K562 (cell line): ENCODE data around the gene FUBP3. TPM values are rescaled to one million over a fixed set of nuclear protein-coding genes. Genes with fewer than 3 reads are reported as not detected.
A peak's percentile ranks its signal among the peaks of the same experiment; 100 is the strongest.

ENCODE experiments used
- ATAC-seq: fragments of 200-7000 bp; cut with Tn5 transposase; 3 replicates; pipeline ENCODE4 v1.9.1; 2020; ENCODE audit warnings: moderate library complexity
- BruUV-seq: library from RNA; stranded (reverse); fragments of 400-500 nt; replicated peaks from 2 replicates; lab custom pipeline; 2021; lab: Mats Ljungman, UMichigan
- CTCF ChIA-PET: fragments of 300-600 bp; formaldehyde crosslinking; extraction: SDS; loops from one replicate; lab custom pipeline; 2021; ENCODE audit warnings: low intra/inter-chr PET ratio; lab: Yijun Ruan, JAX
- POLR2A ChIA-PET: fragments of 300-600, 350-650 bp; sonication (Branson Sonifier 250); formaldehyde crosslinking; extraction: SDS; loops from one replicate; lab custom pipeline; 2021; ENCODE audit warnings: antibody characterized with exemption, inconsistent platforms; lab: Yijun Ruan, JAX
- DNase-seq, 4 experiments: peaks; one replicate each; pipeline versions ENCODE4 v3.0.0 to v3.0.0-alpha.2; 2011 to 2018; ENCODE audit warnings: low spot score in 3 of 4, mixed read lengths in 3 of 4; ENCODE audit errors: extremely low read depth in 1 of 4
- FAIRE-seq: peaks from 2 replicates; lab custom pipeline; 2011; peaks lifted over from hg19 to GRCh38; lab: Jason Lieb, UNC
- H2AFZ ChIP-seq: 2 replicates; pipeline ENCODE4 v1.6.0; 2011; ENCODE audit warnings: low read depth, low read length, control low read depth, inconsistent platforms
- H3K27ac ChIP-seq: fragments of 200-600 bp; 3 replicates; pipeline ENCODE4 v1.8.0; 2011; ENCODE audit warnings: low read depth, mild to moderate bottlenecking, control low read depth, inconsistent platforms, low read length, moderate library complexity, mixed read lengths; ENCODE audit errors: extremely low read depth
- H3K27me3 ChIP-seq, 2 experiments: fragments of 300-600 bp in 1 of 2; 2 replicates in 1 of 2; 3 replicates in 1 of 2; pipeline versions ENCODE4 v1.6.0 to v1.8.0; 2011; ENCODE audit warnings: inconsistent platforms in 2 of 2, low read length in 2 of 2, mild to moderate bottlenecking in 1 of 2, mixed read lengths in 1 of 2, moderate library complexity in 1 of 2; ENCODE audit not compliant: control insufficient read depth in 2 of 2, insufficient read depth in 2 of 2
- H3K36me3 ChIP-seq: fragments of 300-600 bp; 3 replicates; pipeline ENCODE4 v1.8.0; 2011; ENCODE audit warnings: mild to moderate bottlenecking, low read length, inconsistent platforms; ENCODE audit not compliant: control insufficient read depth, insufficient read depth
- H3K4me1 ChIP-seq, 2 experiments: fragments of 200-600 bp in 1 of 2; replicated peaks in 1 of 2; 2 replicates in 1 of 2; 3 replicates in 1 of 2; pipeline versions ENCODE4 v1.5.1 to v1.8.0; 2011; ENCODE audit warnings: inconsistent platforms in 2 of 2, low read length in 2 of 2, mild to moderate bottlenecking in 1 of 2, mixed read lengths in 1 of 2, moderate library complexity in 1 of 2; ENCODE audit not compliant: control insufficient read depth in 2 of 2, insufficient read depth in 2 of 2
- H3K4me2 ChIP-seq: 2 replicates; pipeline ENCODE4 v1.6.1; 2011; ENCODE audit warnings: low read length, control low read depth, inconsistent platforms, mixed read lengths; ENCODE audit not compliant: insufficient read depth
- H3K4me3 ChIP-seq: fragments of 200-600 bp; sonication (generic), shearing (Covaris generic); 2 replicates; pipeline ENCODE4 v1.5.1; 2016; ENCODE audit warnings: control low read depth, inconsistent platforms
- H3K79me2 ChIP-seq: fragments of 200-600 bp; 3 replicates; pipeline ENCODE4 v1.8.0; 2011; ENCODE audit warnings: low read length, inconsistent platforms; ENCODE audit not compliant: control insufficient read depth, insufficient read depth
- H3K9ac ChIP-seq, 2 experiments: 2 replicates each; pipeline versions ENCODE4 v1.6.0 to v1.6.1; 2011; ENCODE audit warnings: low read depth in 2 of 2, low read length in 2 of 2, control low read depth in 1 of 2, inconsistent platforms in 1 of 2, mild to moderate bottlenecking in 1 of 2, mixed read lengths in 1 of 2; ENCODE audit not compliant: insufficient read depth in 1 of 2
- H3K9me1 ChIP-seq: one replicate; pipeline ENCODE4 v1.6.0; 2011; ENCODE audit warnings: inconsistent platforms, mild to moderate bottlenecking, low read length, moderate library complexity; ENCODE audit not compliant: control insufficient read depth, insufficient read depth
- H3K9me3 ChIP-seq: replicated peaks from 2 replicates; pipeline ENCODE4 v1.5.1; 2011; ENCODE audit warnings: low read depth, low read length, inconsistent platforms; ENCODE audit not compliant: control insufficient read depth, insufficient read depth
- H4K20me1 ChIP-seq: replicated peaks from 2 replicates; pipeline ENCODE4 v1.6.1; 2011; ENCODE audit warnings: low read length, inconsistent platforms, mixed read lengths; ENCODE audit not compliant: control insufficient read depth, insufficient read depth
- FOXK1 ChIP-seq: sonication (generic); formaldehyde crosslinking; IDR thresholded peaks from 2 replicates; pipeline ENCODE4 v1.8.0; 2022; ENCODE audit warnings: missing genetic modification reagents, mild to moderate bottlenecking, borderline replicate concordance
- ILK ChIP-seq: fragments of 450-650 bp; IDR thresholded peaks from 2 replicates; pipeline ENCODE4 v1.6.1; 2016; ENCODE audit warnings: missing genetic modification characterization, low read depth, mild to moderate bottlenecking, missing compliant biosample characterization, moderate library complexity, borderline replicate concordance
- NFRKB ChIP-seq: fragments of 450-650 bp; IDR thresholded peaks from 2 replicates; pipeline ENCODE4 v1.6.1; 2016; ENCODE audit warnings: low read depth
- RBM17 ChIP-seq: fragments of 200-400 bp; formaldehyde crosslinking; IDR thresholded peaks from 2 replicates; pipeline ENCODE4 v1.6.1; 2017; ENCODE audit warnings: low read depth, mild to moderate bottlenecking, low read length, borderline replicate concordance
- SRSF9 ChIP-seq: fragments of 200-400 bp; formaldehyde crosslinking; IDR thresholded peaks from 2 replicates; pipeline ENCODE4 v1.6.1; 2017; ENCODE audit warnings: low read depth, low read length, borderline replicate concordance
- TGIF2 ChIP-seq: sonication (generic); formaldehyde crosslinking; IDR thresholded peaks from 2 replicates; pipeline ENCODE4 v1.8.1; 2022; ENCODE audit warnings: mild to moderate bottlenecking, missing genetic modification reagents, moderate library complexity
- ZNF76 ChIP-seq: fragments of 250-450 bp; sonication (Bioruptor Pico); IDR thresholded peaks from 2 replicates; pipeline ENCODE4 v1.4.0; 2020; ENCODE audit warnings: mild to moderate bottlenecking, moderate library complexity, borderline replicate concordance
- WGBS: fragments of 100-300 bp; shearing (Covaris generic); methylation state at CpG from one replicate; pipeline ENCODE4 v1.1.6; 2016; ENCODE audit warnings: low coverage, mixed read lengths; ENCODE audit not compliant: insufficient coverage; ENCODE audit errors: missing lambda C conversion rate; 5-methylcytosine and 5-hydroxymethylcytosine counted together
- in situ Hi-C: fragments of 300-500 bp; cut with MboI; formaldehyde crosslinking; loops from 4 replicates; pipeline ENCODE4 v1.15.0; 2018; ENCODE audit warnings: inconsistent platforms, mixed read lengths
- intact Hi-C: fragments of 100-400 bp; cut with micrococcal nuclease; formaldehyde crosslinking; loops from 2 replicates; pipeline ENCODE4 v1.14.2; 2022
- polyA plus RNA-seq, 8 experiments: library from polyadenylated mRNA; depleted of rRNA in 4 of 8; stranded (reverse) in 5 of 8; unstranded in 3 of 8; fragments of >200 nt; fragmentation: Nextera tagmentation in 2 of 8; fragmentation: Illumina TruSeq in 1 of 8; extraction: Ambion mirVana in 2 of 8; extraction: Trizol in 1 of 8; gene quantifications; 2 replicates each; pipeline versions ENCODE4 v1.2.1 to v1.2.3, GENCODE V29; 2011 to 2014; ENCODE audit warnings: inconsistent platforms in 1 of 8, missing spikeins in 1 of 8
- total RNA-seq, 7 experiments: library from RNA; depleted of rRNA in 6 of 7; stranded (reverse); fragments of >200 nt in 6 of 7; fragmentation: Illumina TruSeq in 2 of 7; extraction: Trizol in 2 of 7; gene quantifications; 2 replicates each; pipeline versions ENCODE4 v1.2.1 to v1.2.3, GENCODE V29; 2011 to 2021; ENCODE audit warnings: low replicate concordance in 1 of 7
- TF ChIP-seq, protein P1 (sequence below): fragments of 450-650 bp; IDR thresholded peaks from 2 replicates; pipeline ENCODE4 v1.6.1; 2018; ENCODE audit warnings: mild to moderate bottlenecking, low read depth; ENCODE audit not compliant: partially characterized antibody
- TF ChIP-seq, protein P2 (sequence below): fragments of 250-450 bp; sonication (Bioruptor Pico); IDR thresholded peaks from 2 replicates; pipeline ENCODE4 v1.4.0; 2020; ENCODE audit warnings: borderline replicate concordance
- TF ChIP-seq, protein P3 (sequence below): fragments of 250-450 bp; sonication (Bioruptor Pico); IDR thresholded peaks from 2 replicates; pipeline ENCODE4 v1.5.0; 2021

FUBP3 gene
- total and polyA plus RNA-seq, 9 of the 15 experiments (the other 6 are each of a cell fraction or from before 2014, with no cell fraction given): 3.0 to 64.0 (median 48.1) TPM

DNA sequence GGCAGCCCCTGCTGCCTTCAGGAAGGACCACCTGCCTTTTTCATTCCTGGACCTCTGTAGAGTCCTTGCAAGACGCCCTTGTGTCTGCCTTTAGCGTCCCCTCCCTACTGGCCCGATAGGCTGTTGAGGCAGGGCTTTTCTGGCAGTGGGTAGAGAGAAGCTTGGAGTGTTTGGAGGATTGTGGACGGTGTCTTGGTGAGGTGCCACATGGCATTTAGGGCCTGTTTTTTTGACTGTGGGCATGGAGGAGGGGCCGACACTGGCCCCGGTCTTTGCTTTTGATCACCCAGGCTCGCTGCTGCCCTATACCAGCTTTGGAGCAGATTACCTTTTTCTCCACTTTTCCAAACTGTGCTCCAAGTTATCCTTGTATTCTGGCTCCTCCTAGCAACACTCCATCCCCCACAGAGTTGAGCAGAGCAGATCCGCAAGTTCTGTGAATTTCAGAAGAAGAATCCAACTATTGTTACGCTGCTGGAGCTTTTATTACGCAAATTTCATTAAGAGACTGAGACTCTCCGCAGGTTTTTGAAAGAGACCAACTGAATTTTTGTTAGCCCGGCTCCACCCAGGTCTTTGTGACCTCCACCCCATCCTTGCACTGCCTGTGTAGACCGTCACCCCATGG, 50.2 kb downstream of the FUBP3 start:
- H3K9me1 ChIP-seq: no peaks in the 10 kb centered on the region
- H3K27ac ChIP-seq: no peak overlapping the region
- no peak overlapping the region for H2AFZ ChIP-seq
- WGBS: 99% methylated on average over 13 of the region's 13 CpGs
- no peak for FAIRE-seq
- peak overlapping the region in 1 of 2 experiments; percentile 55; a peak in 1 of 4 replicates for H3K9ac ChIP-seq
- in situ Hi-C loops: no loop called here
- no TSS peak for BruUV-seq
- H3K36me3 ChIP-seq: peaks cover 92% of the 10 kb centered on the region; the same call in 2 of the 3 replicates
- H3K79me2 ChIP-seq: no peaks in the 10 kb centered on the region
- no peaks in the 10 kb centered on the region for H3K27me3 ChIP-seq
- intact Hi-C loops: no loop called here
- H3K4me2 ChIP-seq: no peak overlapping the region
- no peak for ATAC-seq
- POLR2A ChIA-PET: no interaction called here
- no peaks in the 10 kb centered on the region for H3K9me3 ChIP-seq
- DNase-seq: no peak
- H3K4me3 ChIP-seq: no peak overlapping the region
- CTCF ChIA-PET: no interaction called here
- H3K4me1 ChIP-seq: no peaks in the 10 kb centered on the region
- peaks cover 5% of the 10 kb centered on the region for H4K20me1 ChIP-seq
- no peak for TF ChIP-seq NFRKB
- TF ChIP-seq, all 486 proteins: peak for 0

GRCh38 chr9:130630071-130630450, 50.7 kb downstream of the FUBP3 start:
- peaks cover 93% of the 10 kb centered on the region; the same call in 2 of the 3 replicates for H3K36me3 ChIP-seq
- ATAC-seq (no peak), DNase-seq (no peak), FAIRE-seq (no peak)
- no TSS peak for BruUV-seq
- H3K4me1 ChIP-seq: no peaks in the 10 kb centered on the region
- in situ Hi-C loops: no loop called here
- WGBS: 92% methylated on average over 4 of the region's 4 CpGs
- H3K9me1 ChIP-seq: no peaks in the 10 kb centered on the region
- no peaks in the 10 kb centered on the region for H3K9me3 ChIP-seq
- H3K27me3 ChIP-seq: no peaks in the 10 kb centered on the region
- H3K79me2 ChIP-seq: no peaks in the 10 kb centered on the region
- no peak overlapping the region for H2AFZ ChIP-seq
- no peak overlapping the region for H3K4me2 ChIP-seq
- intact Hi-C loops: no loop called here
- H3K9ac ChIP-seq: peak overlapping the region in 1 of 2 experiments; percentile 55; a peak in 1 of 4 replicates
- ChIA-PET POLR2A (no interaction called here), CTCF (no interaction called here)
- H3K4me3 ChIP-seq: no peak overlapping the region
- peaks cover 5% of the 10 kb centered on the region for H4K20me1 ChIP-seq
- H3K27ac ChIP-seq: no peak overlapping the region
- TF ChIP-seq TGIF2 (CRISPR knock-in tag): no peak
- TF ChIP-seq FOXK1 (CRISPR knock-in tag): no peak
- TF ChIP-seq ZNF76 (CRISPR knock-in tag): no peak
- TF ChIP-seq, protein P1, sequence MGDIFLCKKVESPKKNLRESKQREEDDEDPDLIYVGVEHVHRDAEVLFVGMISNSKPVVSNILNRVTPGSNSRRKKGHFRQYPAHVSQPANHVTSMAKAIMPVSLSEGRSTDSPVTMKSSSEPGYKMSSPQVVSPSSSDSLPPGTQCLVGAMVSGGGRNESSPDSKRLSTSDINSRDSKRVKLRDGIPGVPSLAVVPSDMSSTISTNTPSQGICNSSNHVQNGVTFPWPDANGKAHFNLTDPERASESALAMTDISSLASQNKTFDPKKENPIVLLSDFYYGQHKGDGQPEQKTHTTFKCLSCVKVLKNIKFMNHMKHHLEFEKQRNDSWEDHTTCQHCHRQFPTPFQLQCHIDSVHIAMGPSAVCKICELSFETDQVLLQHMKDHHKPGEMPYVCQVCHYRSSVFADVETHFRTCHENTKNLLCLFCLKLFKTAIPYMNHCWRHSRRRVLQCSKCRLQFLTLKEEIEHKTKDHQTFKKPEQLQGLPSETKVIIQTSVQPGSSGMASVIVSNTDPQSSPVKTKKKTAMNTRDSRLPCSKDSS: no peak
- no peak for TF ChIP-seq ILK (tag)
- no peak for TF ChIP-seq SRSF9
- TF ChIP-seq, protein P2, sequence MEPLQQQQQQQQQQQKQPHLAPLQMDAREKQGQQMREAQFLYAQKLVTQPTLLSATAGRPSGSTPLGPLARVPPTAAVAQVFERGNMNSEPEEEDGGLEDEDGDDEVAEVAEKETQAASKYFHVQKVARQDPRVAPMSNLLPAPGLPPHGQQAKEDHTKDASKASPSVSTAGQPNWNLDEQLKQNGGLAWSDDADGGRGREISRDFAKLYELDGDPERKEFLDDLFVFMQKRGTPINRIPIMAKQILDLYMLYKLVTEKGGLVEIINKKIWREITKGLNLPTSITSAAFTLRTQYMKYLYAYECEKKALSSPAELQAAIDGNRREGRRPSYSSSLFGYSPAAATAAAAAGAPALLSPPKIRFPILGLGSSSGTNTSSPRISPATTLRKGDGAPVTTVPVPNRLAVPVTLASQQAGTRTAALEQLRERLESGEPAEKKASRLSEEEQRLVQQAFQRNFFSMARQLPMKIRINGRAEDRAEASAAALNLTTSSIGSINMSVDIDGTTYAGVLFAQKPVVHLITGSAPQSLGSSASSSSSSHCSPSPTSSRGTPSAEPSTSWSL (CRISPR knock-in tag): no peak
- TF ChIP-seq RBM17: no peak
- TF ChIP-seq, protein P3, sequence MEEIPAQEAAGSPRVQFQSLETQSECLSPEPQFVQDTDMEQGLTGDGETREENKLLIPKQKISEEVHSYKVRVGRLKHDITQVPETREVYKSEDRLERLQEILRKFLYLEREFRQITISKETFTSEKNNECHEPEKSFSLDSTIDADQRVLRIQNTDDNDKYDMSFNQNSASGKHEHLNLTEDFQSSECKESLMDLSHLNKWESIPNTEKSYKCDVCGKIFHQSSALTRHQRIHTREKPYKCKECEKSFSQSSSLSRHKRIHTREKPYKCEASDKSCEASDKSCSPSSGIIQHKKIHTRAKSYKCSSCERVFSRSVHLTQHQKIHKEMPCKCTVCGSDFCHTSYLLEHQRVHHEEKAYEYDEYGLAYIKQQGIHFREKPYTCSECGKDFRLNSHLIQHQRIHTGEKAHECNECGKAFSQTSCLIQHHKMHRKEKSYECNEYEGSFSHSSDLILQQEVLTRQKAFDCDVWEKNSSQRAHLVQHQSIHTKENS: no peak
